NT2/D1 (cell line): ENCODE data around the gene CASQ2.

ENCODE experiments used
- SUZ12 ChIP-seq: IDR thresholded peaks from 2 replicates; pipeline ENCODE4 v1.6.1; 2011; ENCODE audit not compliant: insufficient read length, insufficient read depth; ENCODE audit errors: extremely low read depth
- YY1 ChIP-seq: IDR thresholded peaks from 2 replicates; pipeline ENCODE4 v1.6.1; 2011; ENCODE audit not compliant: insufficient read length, insufficient read depth
- ZNF274 ChIP-seq: IDR thresholded peaks from 2 replicates; pipeline ENCODE4 v1.6.1; 2011; ENCODE audit warnings: mild to moderate bottlenecking, low read depth, low read length

GRCh38 chr1:115771847-115772457, 3.4 kb upstream of the CASQ2 start:
- TF ChIP-seq ZNF274 (no peak), YY1 (no peak), SUZ12 (no peak)
